HepG2 (cell line): ENCODE measurements around the gene CERS5. TPM values are rescaled to one million over a fixed set of nuclear protein-coding genes. Genes with fewer than 3 reads are reported as not detected.

Experiments used
- ELF3 ChIP-seq: IDR thresholded peaks from 2 replicates; pipeline ENCODE4 v1.6.1; 2016; ENCODE audit warnings: missing genetic modification reagents, missing compliant biosample characterization
- HOXD1 ChIP-seq: sonication (generic); formaldehyde crosslinking; IDR thresholded peaks from 2 replicates; pipeline ENCODE4 v1.5.0; 2020; ENCODE audit warnings: missing genetic modification reagents
- ZNF101 ChIP-seq: sonication (generic); formaldehyde crosslinking; IDR thresholded peaks from 2 replicates; pipeline ENCODE4 v1.4.0; 2020; ENCODE audit warnings: mild to moderate bottlenecking, low read depth, missing genetic modification reagents, borderline replicate concordance
- ZNF225 ChIP-seq: sonication (generic); formaldehyde crosslinking; IDR thresholded peaks from 2 replicates; pipeline ENCODE4 v1.4.0; 2020; ENCODE audit warnings: mild to moderate bottlenecking, missing genetic modification reagents
- ZNF549 ChIP-seq: sonication (generic); formaldehyde crosslinking; IDR thresholded peaks from 2 replicates; pipeline ENCODE4 v1.5.0; 2020; ENCODE audit warnings: missing genetic modification reagents
- ZSCAN25 ChIP-seq: sonication (generic); formaldehyde crosslinking; IDR thresholded peaks from 2 replicates; pipeline ENCODE4 v1.8.0; 2022; ENCODE audit warnings: mild to moderate bottlenecking, missing genetic modification reagents
- polyA plus RNA-seq, 8 experiments: library from polyadenylated mRNA; depleted of rRNA in 3 of 8; stranded (reverse) in 7 of 8; unstranded in 1 of 8; fragments of >200 nt; fragmentation: Illumina TruSeq in 4 of 8; extraction: Trizol in 4 of 8; gene quantifications; 2 replicates each; pipeline versions ENCODE4 v1.2.1 to v1.2.3, GENCODE V29; 2011 to 2016; ENCODE audit warnings: low read depth in 4 of 8, missing spikeins in 1 of 8, mixed read lengths in 1 of 8; ENCODE audit not compliant: insufficient read depth in 1 of 8
- total RNA-seq, 5 experiments: library from RNA; depleted of rRNA; stranded (reverse); fragments of >200 nt; fragmentation: Illumina TruSeq; extraction: Trizol; gene quantifications; 2 replicates each; pipeline ENCODE4 v1.2.3, GENCODE V29; 2016; ENCODE audit warnings: low read depth in 1 of 5
- TF ChIP-seq, protein P1 (sequence below): IDR thresholded peaks from 2 replicates; pipeline ENCODE4 v1.6.1; 2016; ENCODE audit warnings: low read depth, control low read depth
- TF ChIP-seq, protein P2 (sequence below): IDR thresholded peaks from 2 replicates; pipeline ENCODE4 v1.6.1; 2012; ENCODE audit warnings: low read depth, low read length, improper control_type of control experiment
- TF ChIP-seq, protein P3 (sequence below): IDR thresholded peaks from 2 replicates; pipeline ENCODE4 v1.6.1; 2016; ENCODE audit warnings: missing compliant biosample characterization, missing genetic modification reagents, borderline replicate concordance
- TF ChIP-seq, protein P4 (sequence below): sonication (generic); formaldehyde crosslinking; IDR thresholded peaks from 2 replicates; pipeline ENCODE4 v1.5.1; 2020; ENCODE audit warnings: mild to moderate bottlenecking, missing genetic modification reagents, moderate library complexity
- TF ChIP-seq, protein P5 (sequence below): sonication (generic); formaldehyde crosslinking; IDR thresholded peaks from 2 replicates; pipeline ENCODE4 v1.5.1; 2020; ENCODE audit warnings: mild to moderate bottlenecking, missing genetic modification reagents
- TF ChIP-seq, protein P6 (sequence below): sonication (generic); formaldehyde crosslinking; IDR thresholded peaks from 2 replicates; pipeline ENCODE4 v1.8.1; 2022; ENCODE audit warnings: low read depth, mild to moderate bottlenecking, missing genetic modification reagents

CERS5 gene
- total and polyA plus RNA-seq, 2 of the 13 experiments (the other 11 are each of a cell fraction or from before 2014, with no cell fraction given): 22.3 to 48.8 TPM

DNA sequence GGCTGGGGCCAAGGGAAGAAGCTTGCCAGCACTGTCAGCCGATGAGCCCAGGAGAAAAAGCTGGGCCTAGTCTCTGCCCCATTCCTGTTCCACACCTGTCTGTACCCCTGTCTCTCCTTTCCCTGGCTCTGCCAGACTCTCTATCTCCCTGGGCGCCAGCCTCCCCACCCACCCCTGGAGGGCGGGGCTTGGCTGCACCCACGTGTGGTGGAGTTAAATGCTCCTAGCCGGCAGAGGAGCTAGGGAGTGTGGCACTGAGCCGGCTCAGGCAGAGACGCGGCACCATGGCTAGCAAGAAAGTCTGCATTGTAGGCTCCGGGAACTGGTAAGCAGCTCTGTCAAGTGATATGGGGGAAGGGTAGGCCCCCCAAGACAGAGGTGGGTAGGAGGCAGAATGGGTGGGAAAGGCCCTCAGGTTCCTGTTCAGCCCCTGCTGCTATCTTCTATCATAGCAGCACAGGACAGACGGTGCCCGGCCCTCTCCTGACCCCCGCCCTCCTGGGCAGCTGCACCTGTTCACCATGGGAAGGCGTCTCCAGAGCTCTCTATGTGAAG is 63.3 kb downstream of the CERS5 start, which contains the start of gene GPD1 (continued):
- no peak for TF ChIP-seq ZSCAN25
- no peak for TF ChIP-seq ZNF101 (CRISPR knock-in tag)
- TF ChIP-seq, protein P1, sequence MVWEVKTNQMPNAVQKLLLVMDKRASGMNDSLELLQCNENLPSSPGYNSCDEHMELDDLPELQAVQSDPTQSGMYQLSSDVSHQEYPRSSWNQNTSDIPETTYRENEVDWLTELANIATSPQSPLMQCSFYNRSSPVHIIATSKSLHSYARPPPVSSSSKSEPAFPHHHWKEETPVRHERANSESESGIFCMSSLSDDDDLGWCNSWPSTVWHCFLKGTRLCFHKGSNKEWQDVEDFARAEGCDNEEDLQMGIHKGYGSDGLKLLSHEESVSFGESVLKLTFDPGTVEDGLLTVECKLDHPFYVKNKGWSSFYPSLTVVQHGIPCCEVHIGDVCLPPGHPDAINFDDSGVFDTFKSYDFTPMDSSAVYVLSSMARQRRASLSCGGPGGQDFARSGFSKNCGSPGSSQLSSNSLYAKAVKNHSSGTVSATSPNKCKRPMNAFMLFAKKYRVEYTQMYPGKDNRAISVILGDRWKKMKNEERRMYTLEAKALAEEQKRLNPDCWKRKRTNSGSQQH: no peak
- TF ChIP-seq, protein P2, sequence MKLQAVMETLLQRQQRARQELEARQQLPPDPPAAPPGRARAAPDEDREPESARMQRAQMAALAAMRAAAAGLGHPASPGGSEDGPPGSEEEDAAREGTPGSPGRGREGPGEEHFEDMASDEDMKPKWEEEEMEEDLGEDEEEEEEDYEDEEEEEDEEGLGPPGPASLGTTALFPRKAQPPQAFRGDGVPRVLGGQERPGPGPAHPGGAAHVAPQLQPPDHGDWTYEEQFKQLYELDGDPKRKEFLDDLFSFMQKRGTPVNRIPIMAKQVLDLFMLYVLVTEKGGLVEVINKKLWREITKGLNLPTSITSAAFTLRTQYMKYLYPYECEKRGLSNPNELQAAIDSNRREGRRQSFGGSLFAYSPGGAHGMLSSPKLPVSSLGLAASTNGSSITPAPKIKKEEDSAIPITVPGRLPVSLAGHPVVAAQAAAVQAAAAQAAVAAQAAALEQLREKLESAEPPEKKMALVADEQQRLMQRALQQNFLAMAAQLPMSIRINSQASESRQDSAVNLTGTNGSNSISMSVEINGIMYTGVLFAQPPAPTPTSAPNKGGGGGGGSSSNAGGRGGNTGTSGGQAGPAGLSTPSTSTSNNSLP: no peak
- TF ChIP-seq, protein P3, sequence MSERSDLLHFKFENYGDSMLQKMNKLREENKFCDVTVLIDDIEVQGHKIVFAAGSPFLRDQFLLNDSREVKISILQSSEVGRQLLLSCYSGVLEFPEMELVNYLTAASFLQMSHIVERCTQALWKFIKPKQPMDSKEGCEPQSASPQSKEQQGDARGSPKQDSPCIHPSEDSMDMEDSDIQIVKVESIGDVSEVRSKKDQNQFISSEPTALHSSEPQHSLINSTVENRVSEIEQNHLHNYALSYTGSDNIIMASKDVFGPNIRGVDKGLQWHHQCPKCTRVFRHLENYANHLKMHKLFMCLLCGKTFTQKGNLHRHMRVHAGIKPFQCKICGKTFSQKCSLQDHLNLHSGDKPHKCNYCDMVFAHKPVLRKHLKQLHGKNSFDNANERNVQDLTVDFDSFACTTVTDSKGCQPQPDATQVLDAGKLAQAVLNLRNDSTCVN (CRISPR knock-in tag): no peak
- no peak for TF ChIP-seq HOXD1 (CRISPR knock-in tag)
- TF ChIP-seq, protein P4, sequence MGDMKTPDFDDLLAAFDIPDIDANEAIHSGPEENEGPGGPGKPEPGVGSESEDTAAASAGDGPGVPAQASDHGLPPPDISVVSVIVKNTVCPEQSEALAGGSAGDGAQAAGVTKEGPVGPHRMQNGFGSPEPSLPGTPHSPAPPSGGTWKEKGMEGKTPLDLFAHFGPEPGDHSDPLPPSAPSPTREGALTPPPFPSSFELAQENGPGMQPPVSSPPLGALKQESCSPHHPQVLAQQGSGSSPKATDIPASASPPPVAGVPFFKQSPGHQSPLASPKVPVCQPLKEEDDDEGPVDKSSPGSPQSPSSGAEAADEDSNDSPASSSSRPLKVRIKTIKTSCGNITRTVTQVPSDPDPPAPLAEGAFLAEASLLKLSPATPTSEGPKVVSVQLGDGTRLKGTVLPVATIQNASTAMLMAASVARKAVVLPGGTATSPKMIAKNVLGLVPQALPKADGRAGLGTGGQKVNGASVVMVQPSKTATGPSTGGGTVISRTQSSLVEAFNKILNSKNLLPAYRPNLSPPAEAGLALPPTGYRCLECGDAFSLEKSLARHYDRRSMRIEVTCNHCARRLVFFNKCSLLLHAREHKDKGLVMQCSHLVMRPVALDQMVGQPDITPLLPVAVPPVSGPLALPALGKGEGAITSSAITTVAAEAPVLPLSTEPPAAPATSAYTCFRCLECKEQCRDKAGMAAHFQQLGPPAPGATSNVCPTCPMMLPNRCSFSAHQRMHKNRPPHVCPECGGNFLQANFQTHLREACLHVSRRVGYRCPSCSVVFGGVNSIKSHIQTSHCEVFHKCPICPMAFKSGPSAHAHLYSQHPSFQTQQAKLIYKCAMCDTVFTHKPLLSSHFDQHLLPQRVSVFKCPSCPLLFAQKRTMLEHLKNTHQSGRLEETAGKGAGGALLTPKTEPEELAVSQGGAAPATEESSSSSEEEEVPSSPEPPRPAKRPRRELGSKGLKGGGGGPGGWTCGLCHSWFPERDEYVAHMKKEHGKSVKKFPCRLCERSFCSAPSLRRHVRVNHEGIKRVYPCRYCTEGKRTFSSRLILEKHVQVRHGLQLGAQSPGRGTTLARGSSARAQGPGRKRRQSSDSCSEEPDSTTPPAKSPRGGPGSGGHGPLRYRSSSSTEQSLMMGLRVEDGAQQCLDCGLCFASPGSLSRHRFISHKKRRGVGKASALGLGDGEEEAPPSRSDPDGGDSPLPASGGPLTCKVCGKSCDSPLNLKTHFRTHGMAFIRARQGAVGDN (CRISPR knock-in tag): peak; percentile 68
- no peak for TF ChIP-seq ZNF225 (CRISPR knock-in tag)
- TF ChIP-seq, protein P5, sequence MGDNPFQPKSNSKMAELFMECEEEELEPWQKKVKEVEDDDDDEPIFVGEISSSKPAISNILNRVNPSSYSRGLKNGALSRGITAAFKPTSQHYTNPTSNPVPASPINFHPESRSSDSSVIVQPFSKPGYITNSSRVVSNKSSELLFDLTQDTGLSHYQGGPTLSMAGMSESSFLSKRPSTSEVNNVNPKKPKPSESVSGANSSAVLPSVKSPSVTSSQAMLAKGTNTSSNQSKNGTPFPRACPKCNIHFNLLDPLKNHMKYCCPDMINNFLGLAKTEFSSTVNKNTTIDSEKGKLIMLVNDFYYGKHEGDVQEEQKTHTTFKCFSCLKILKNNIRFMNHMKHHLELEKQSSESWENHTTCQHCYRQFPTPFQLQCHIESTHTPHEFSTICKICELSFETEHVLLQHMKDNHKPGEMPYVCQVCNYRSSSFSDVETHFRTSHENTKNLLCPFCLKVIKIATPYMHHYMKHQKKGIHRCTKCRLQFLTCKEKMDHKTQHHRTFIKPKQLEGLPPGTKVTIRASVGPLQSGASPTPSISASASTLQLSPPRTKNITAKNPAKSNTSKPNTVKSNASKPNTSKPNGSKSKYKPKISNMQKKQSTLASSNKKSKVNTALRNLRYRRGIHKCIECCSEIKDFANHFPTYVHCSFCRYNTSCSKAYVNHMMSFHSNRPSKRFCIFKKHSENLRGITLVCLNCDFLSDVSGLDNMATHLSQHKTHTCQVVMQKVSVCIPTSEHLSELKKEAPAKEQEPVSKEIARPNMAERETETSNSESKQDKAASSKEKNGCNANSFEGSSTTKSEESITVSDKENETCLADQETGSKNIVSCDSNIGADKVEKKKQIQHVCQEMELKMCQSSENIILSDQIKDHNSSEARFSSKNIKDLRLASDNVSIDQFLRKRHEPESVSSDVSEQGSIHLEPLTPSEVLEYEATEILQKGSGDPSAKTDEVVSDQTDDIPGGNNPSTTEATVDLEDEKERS (CRISPR knock-in tag): 0 out of 2 replicates have a peak, but pooled peaks have one; percentile 29
- TF ChIP-seq ELF3: no peak
- TF ChIP-seq, protein P6, sequence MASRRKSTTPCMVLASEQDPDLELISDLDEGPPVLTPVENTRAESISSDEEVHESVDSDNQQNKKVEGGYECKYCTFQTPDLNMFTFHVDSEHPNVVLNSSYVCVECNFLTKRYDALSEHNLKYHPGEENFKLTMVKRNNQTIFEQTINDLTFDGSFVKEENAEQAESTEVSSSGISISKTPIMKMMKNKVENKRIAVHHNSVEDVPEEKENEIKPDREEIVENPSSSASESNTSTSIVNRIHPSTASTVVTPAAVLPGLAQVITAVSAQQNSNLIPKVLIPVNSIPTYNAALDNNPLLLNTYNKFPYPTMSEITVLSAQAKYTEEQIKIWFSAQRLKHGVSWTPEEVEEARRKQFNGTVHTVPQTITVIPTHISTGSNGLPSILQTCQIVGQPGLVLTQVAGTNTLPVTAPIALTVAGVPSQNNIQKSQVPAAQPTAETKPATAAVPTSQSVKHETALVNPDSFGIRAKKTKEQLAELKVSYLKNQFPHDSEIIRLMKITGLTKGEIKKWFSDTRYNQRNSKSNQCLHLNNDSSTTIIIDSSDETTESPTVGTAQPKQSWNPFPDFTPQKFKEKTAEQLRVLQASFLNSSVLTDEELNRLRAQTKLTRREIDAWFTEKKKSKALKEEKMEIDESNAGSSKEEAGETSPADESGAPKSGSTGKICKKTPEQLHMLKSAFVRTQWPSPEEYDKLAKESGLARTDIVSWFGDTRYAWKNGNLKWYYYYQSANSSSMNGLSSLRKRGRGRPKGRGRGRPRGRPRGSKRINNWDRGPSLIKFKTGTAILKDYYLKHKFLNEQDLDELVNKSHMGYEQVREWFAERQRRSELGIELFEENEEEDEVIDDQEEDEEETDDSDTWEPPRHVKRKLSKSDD: 0 out of 2 replicates have a peak, but pooled peaks have one; percentile 55
- no peak for TF ChIP-seq ZNF549
